ENCODE measurements around the gene FGFR4. TPM values are rescaled to one million over a fixed set of nuclear protein-coding genes. Genes with fewer than 3 reads are reported as not detected.

The FGFR4 gene
- total RNA-seq, 1 donor from 2014 or later, result 0.93 TPM

- peak overlapping the region; percentile 59 for H3K4me3 ChIP-seq
- H3K27me3 ChIP-seq (ENCODE audit: low read depth), result no peaks in the 10 kb centered on the region
- H3K9me3 ChIP-seq (replicated peaks), result no peaks in the 10 kb centered on the region
- H3K36me3 ChIP-seq, result no peaks in the 10 kb centered on the region
- DNase-seq, result peak; percentile 90
- peak overlapping the region; percentile 75 for H3K27ac ChIP-seq (replicated peaks)
- peak; percentile 9 for TF ChIP-seq CTCF (IDR thresholded peaks at IDR 0.05; ENCODE audit: borderline replicate concordance)
- peaks cover 24% of the 10 kb centered on the region for H3K4me1 ChIP-seq
- intact Hi-C loops (cut with micrococcal nuclease), result loop anchor here (10.0 kb wide), 1 partner anchor 158 kb away; no protein-coding TSS in a partner anchor
These were observed 30.1 kb downstream of the FGFR4 start for GRCh38 chr5:177116631-177117373.

GRCh38 chr5:177117441-177118045 lies 30.8 kb downstream of the FGFR4 start:
- Histone ChIP-seq H3K27ac (replicated peaks) (peak overlapping the region; percentile 75), H3K36me3 (no peaks in the 10 kb centered on the region), H3K9me3 (replicated peaks) (no peaks in the 10 kb centered on the region), H3K4me3 (no peak overlapping the region), H3K27me3 (ENCODE audit: low read depth) (no peaks in the 10 kb centered on the region), H3K4me1 (peaks cover 24% of the 10 kb centered on the region)
- no peak for TF ChIP-seq CTCF (IDR thresholded peaks at IDR 0.05; ENCODE audit: borderline replicate concordance)
- DNase-seq, result no peak
- intact Hi-C loops (cut with micrococcal nuclease), result loop anchor here (10.0 kb wide), 1 partner anchor 157 kb away; no protein-coding TSS in a partner anchor

- DNase-seq, result no peak
- intact Hi-C loops (cut with micrococcal nuclease), result no loop called here
- Histone ChIP-seq H3K9me3 (replicated peaks) (no peaks in the 10 kb centered on the region), H3K27ac (replicated peaks) (no peak overlapping the region), H3K27me3 (ENCODE audit: low read depth) (no peaks in the 10 kb centered on the region), H3K4me3 (no peak overlapping the region), H3K4me1 (no peaks in the 10 kb centered on the region), H3K36me3 (no peaks in the 10 kb centered on the region)
- TF ChIP-seq CTCF (IDR thresholded peaks at IDR 0.05; ENCODE audit: borderline replicate concordance), result no peak
These were observed 35.9 kb downstream of the FGFR4 start for GRCh38 chr5:177122566-177122965.

- TF ChIP-seq CTCF (IDR thresholded peaks at IDR 0.05; ENCODE audit: borderline replicate concordance), result no peak
- H3K4me3 ChIP-seq, result no peak overlapping the region
- H3K27me3 ChIP-seq (ENCODE audit: low read depth), result no peaks in the 10 kb centered on the region
- no peaks in the 10 kb centered on the region for H3K4me1 ChIP-seq
- intact Hi-C loops (cut with micrococcal nuclease), result no loop called here
- H3K9me3 ChIP-seq (replicated peaks), result no peaks in the 10 kb centered on the region
- no peaks in the 10 kb centered on the region for H3K36me3 ChIP-seq
- no peak for DNase-seq
- no peak overlapping the region for H3K27ac ChIP-seq (replicated peaks)
These were observed 37.2 kb downstream of the FGFR4 start for GRCh38 chr5:177123789-177124485.

- Histone ChIP-seq H3K4me3 (no peak overlapping the region), H3K36me3 (no peaks in the 10 kb centered on the region), H3K4me1 (no peaks in the 10 kb centered on the region), H3K27ac (replicated peaks) (no peak overlapping the region), H3K27me3 (ENCODE audit: low read depth) (no peaks in the 10 kb centered on the region), H3K9me3 (replicated peaks) (no peaks in the 10 kb centered on the region)
- no peak for TF ChIP-seq CTCF (IDR thresholded peaks at IDR 0.05; ENCODE audit: borderline replicate concordance)
- intact Hi-C loops (cut with micrococcal nuclease), result no loop called here
- DNase-seq, result no peak
These were observed 37.8 kb downstream of the FGFR4 start for GRCh38 chr5:177124486-177124991.
